ENCODE measurements around the gene CFAP210.

CFAP210 gene

GRCh38 chr2:169613876-169614275, 80.3 kb downstream of the CFAP210 start:
- Histone ChIP-seq H4K91ac (ENCODE audit: low read depth, low read length) (no peak overlapping the region), H3K14ac (ENCODE audit: low read length) (no peak overlapping the region), H4K12ac (ENCODE audit: low read depth, low read length) (no peak overlapping the region), H3K4me1 (ENCODE audit: control insufficient read depth in 1 of 2, insufficient read depth in 2 of 2, low read length in 2 of 2) (no peaks in the 10 kb centered on the region), H3K27ac (ENCODE audit: low read depth, low read length) (no peak overlapping the region), H2AK5ac (ENCODE audit: low read length) (no peak overlapping the region), H3K23ac (ENCODE audit: low read length) (no peak overlapping the region), H3K4me3 (ENCODE audit: low read depth, low read length) (no peak overlapping the region), H3K9ac (ENCODE audit: low read length) (no peak overlapping the region), H2AFZ (ENCODE audit: insufficient read depth, low read length, poor library complexity) (no peak overlapping the region), H3K27me3 (ENCODE audit: insufficient read depth, low read length) (no peaks in the 10 kb centered on the region), H3K36me3 (ENCODE audit: control insufficient read depth in 1 of 2, insufficient read depth in 2 of 2, low read length in 2 of 2) (peaks cover 16 to 20% of the 10 kb centered on the region in 2 experiments), H3K9me3 (ENCODE audit: insufficient read depth, low read depth, low read length) (no peaks in the 10 kb centered on the region), H3K79me1 (ENCODE audit: low read length) (no peaks in the 10 kb centered on the region), H3K79me2 (ENCODE audit: control insufficient read depth, insufficient read depth, low read length, poor library complexity) (no peaks in the 10 kb centered on the region), H3K4ac (ENCODE audit: low read depth, low read length) (no peak overlapping the region), H2BK120ac (ENCODE audit: insufficient read depth, low read length, poor library complexity) (no peak overlapping the region), H2BK5ac (ENCODE audit: low read depth, low read length, poor library complexity) (no peak overlapping the region), H3K4me2 (ENCODE audit: low read length) (no peak overlapping the region), H3K18ac (ENCODE audit: low read length) (no peak overlapping the region), H4K8ac (ENCODE audit: low read depth, low read length) (no peak overlapping the region), H2BK12ac (ENCODE audit: low read length) (no peak overlapping the region)
- no peak for DNase-seq
- no CpG with 5 or more reads among the region's 2 CpGs for WGBS (ENCODE audit: extremely low coverage, insufficient coverage, insufficient read length)

GRCh38 chr2:169609264-169609663, 84.9 kb downstream of the CFAP210 start:
- no peak overlapping the region for H3K4me3 ChIP-seq (ENCODE audit: low read depth, low read length)
- H3K79me1 ChIP-seq (ENCODE audit: low read length): no peaks in the 10 kb centered on the region
- no peak overlapping the region for H2AFZ ChIP-seq (ENCODE audit: insufficient read depth, low read length, poor library complexity)
- H3K4me1 ChIP-seq (ENCODE audit: control insufficient read depth in 1 of 2, insufficient read depth in 2 of 2, low read length in 2 of 2): no peaks in the 10 kb centered on the region
- no peak overlapping the region for H3K14ac ChIP-seq (ENCODE audit: low read length)
- H2BK120ac ChIP-seq (ENCODE audit: insufficient read depth, low read length, poor library complexity): no peak overlapping the region
- WGBS (ENCODE audit: extremely low coverage, insufficient coverage, insufficient read length): no CpG with 5 or more reads among the region's 2 CpGs
- DNase-seq: no peak
- no peak overlapping the region for H3K4me2 ChIP-seq (ENCODE audit: low read length)
- no peak overlapping the region for H4K12ac ChIP-seq (ENCODE audit: low read depth, low read length)
- no peak overlapping the region for H3K18ac ChIP-seq (ENCODE audit: low read length)
- H3K9ac ChIP-seq (ENCODE audit: low read length): no peak overlapping the region
- no peak overlapping the region for H3K23ac ChIP-seq (ENCODE audit: low read length)
- no peak overlapping the region for H2BK12ac ChIP-seq (ENCODE audit: low read length)
- no peak overlapping the region for H2BK5ac ChIP-seq (ENCODE audit: low read depth, low read length, poor library complexity)
- no peaks in the 10 kb centered on the region for H3K27me3 ChIP-seq (ENCODE audit: insufficient read depth, low read length)
- no peak overlapping the region for H2AK5ac ChIP-seq (ENCODE audit: low read length)
- H4K91ac ChIP-seq (ENCODE audit: low read depth, low read length): no peak overlapping the region
- no peaks in the 10 kb centered on the region for H3K9me3 ChIP-seq (ENCODE audit: insufficient read depth, low read depth, low read length)
- H3K36me3 ChIP-seq (ENCODE audit: control insufficient read depth in 1 of 2, insufficient read depth in 2 of 2, low read length in 2 of 2): peaks cover 26 to 38% of the 10 kb centered on the region in 2 experiments
- H3K27ac ChIP-seq (ENCODE audit: low read depth, low read length): no peak overlapping the region
- no peaks in the 10 kb centered on the region for H3K79me2 ChIP-seq (ENCODE audit: control insufficient read depth, insufficient read depth, low read length, poor library complexity)
- no peak overlapping the region for H3K4ac ChIP-seq (ENCODE audit: low read depth, low read length)
- H4K8ac ChIP-seq (ENCODE audit: low read depth, low read length): no peak overlapping the region

- H3K18ac ChIP-seq (ENCODE audit: low read length): no peak overlapping the region
- H3K27ac ChIP-seq (ENCODE audit: low read depth, low read length): no peak overlapping the region
- no peak overlapping the region for H4K8ac ChIP-seq (ENCODE audit: low read depth, low read length)
- no peak overlapping the region for H2BK120ac ChIP-seq (ENCODE audit: insufficient read depth, low read length, poor library complexity)
- no peaks in the 10 kb centered on the region for H3K4me1 ChIP-seq (ENCODE audit: control insufficient read depth in 1 of 2, insufficient read depth in 2 of 2, low read length in 2 of 2)
- no peak overlapping the region for H4K91ac ChIP-seq (ENCODE audit: low read depth, low read length)
- H2BK12ac ChIP-seq (ENCODE audit: low read length): no peak overlapping the region
- no peak overlapping the region for H3K4me2 ChIP-seq (ENCODE audit: low read length)
- no peak overlapping the region for H3K14ac ChIP-seq (ENCODE audit: low read length)
- H3K36me3 ChIP-seq (ENCODE audit: control insufficient read depth in 1 of 2, insufficient read depth in 2 of 2, low read length in 2 of 2): peaks cover 5% of the 10 kb centered on the region in 2 experiments
- H3K9me3 ChIP-seq (ENCODE audit: insufficient read depth, low read depth, low read length): no peaks in the 10 kb centered on the region
- peaks cover 13% of the 10 kb centered on the region for H3K79me2 ChIP-seq (ENCODE audit: control insufficient read depth, insufficient read depth, low read length, poor library complexity)
- no peak overlapping the region for H3K9ac ChIP-seq (ENCODE audit: low read length)
- no peak overlapping the region for H2AK5ac ChIP-seq (ENCODE audit: low read length)
- H3K4ac ChIP-seq (ENCODE audit: low read depth, low read length): no peak overlapping the region
- H2AFZ ChIP-seq (ENCODE audit: insufficient read depth, low read length, poor library complexity): no peak overlapping the region
- no peak overlapping the region for H3K4me3 ChIP-seq (ENCODE audit: low read depth, low read length)
- H3K23ac ChIP-seq (ENCODE audit: low read length): no peak overlapping the region
- no peaks in the 10 kb centered on the region for H3K79me1 ChIP-seq (ENCODE audit: low read length)
- no peaks in the 10 kb centered on the region for H3K27me3 ChIP-seq (ENCODE audit: insufficient read depth, low read length)
- DNase-seq: no peak
- H2BK5ac ChIP-seq (ENCODE audit: low read depth, low read length, poor library complexity): no peak overlapping the region
- H4K12ac ChIP-seq (ENCODE audit: low read depth, low read length): no peak overlapping the region
These were observed 94.6 kb downstream of the CFAP210 start for GRCh38 chr2:169599568-169599967.

GRCh38 chr2:169598982-169599381, 95.2 kb downstream of the CFAP210 start:
- H4K91ac ChIP-seq (ENCODE audit: low read depth, low read length): no peak overlapping the region
- H3K27me3 ChIP-seq (ENCODE audit: insufficient read depth, low read length): no peaks in the 10 kb centered on the region
- no peak overlapping the region for H3K14ac ChIP-seq (ENCODE audit: low read length)
- no peak overlapping the region for H3K9ac ChIP-seq (ENCODE audit: low read length)
- no peak overlapping the region for H3K18ac ChIP-seq (ENCODE audit: low read length)
- H3K36me3 ChIP-seq (ENCODE audit: control insufficient read depth in 1 of 2, insufficient read depth in 2 of 2, low read length in 2 of 2): peaks cover 2 to 3% of the 10 kb centered on the region in 2 experiments
- no peaks in the 10 kb centered on the region for H3K4me1 ChIP-seq (ENCODE audit: control insufficient read depth in 1 of 2, insufficient read depth in 2 of 2, low read length in 2 of 2)
- H3K79me1 ChIP-seq (ENCODE audit: low read length): no peaks in the 10 kb centered on the region
- peaks cover 13% of the 10 kb centered on the region for H3K79me2 ChIP-seq (ENCODE audit: control insufficient read depth, insufficient read depth, low read length, poor library complexity)
- H3K23ac ChIP-seq (ENCODE audit: low read length): no peak overlapping the region
- no peak overlapping the region for H2AK5ac ChIP-seq (ENCODE audit: low read length)
- no peak overlapping the region for H4K8ac ChIP-seq (ENCODE audit: low read depth, low read length)
- WGBS (ENCODE audit: extremely low coverage, insufficient coverage, insufficient read length): no CpG with 5 or more reads among the region's 2 CpGs
- no peak overlapping the region for H4K12ac ChIP-seq (ENCODE audit: low read depth, low read length)
- H2AFZ ChIP-seq (ENCODE audit: insufficient read depth, low read length, poor library complexity): no peak overlapping the region
- DNase-seq: no peak
- H3K4me3 ChIP-seq (ENCODE audit: low read depth, low read length): no peak overlapping the region
- no peak overlapping the region for H2BK120ac ChIP-seq (ENCODE audit: insufficient read depth, low read length, poor library complexity)
- H3K27ac ChIP-seq (ENCODE audit: low read depth, low read length): no peak overlapping the region
- no peaks in the 10 kb centered on the region for H3K9me3 ChIP-seq (ENCODE audit: insufficient read depth, low read depth, low read length)
- no peak overlapping the region for H2BK5ac ChIP-seq (ENCODE audit: low read depth, low read length, poor library complexity)
- no peak overlapping the region for H2BK12ac ChIP-seq (ENCODE audit: low read length)
- H3K4me2 ChIP-seq (ENCODE audit: low read length): no peak overlapping the region
- no peak overlapping the region for H3K4ac ChIP-seq (ENCODE audit: low read depth, low read length)
